ENCODE data around the gene SLC35G6. TPM values are rescaled to one million over a fixed set of nuclear protein-coding genes. Genes with fewer than 3 reads are reported as not detected.

The SLC35G6 gene
- total and polyA plus RNA-seq, 3 donors from 2014 or later = 1.8 to 3.9 (median 3.9) TPM

- Histone ChIP-seq H3K27me3 (no peaks in the 10 kb centered on the region), H3K4me3 (peak overlapping the region; percentile 19 to 37), H3K9me3 (no peaks in the 10 kb centered on the region), H3K27ac (peak overlapping the region; percentile 31 to 39), H3K4me1 (peaks cover 22% of the 10 kb centered on the region), H3K36me3 (ENCODE audit: low read depth, missing control alignments) (no peaks in the 10 kb centered on the region)
- 31 to 34% methylated on average over 44 to 47 of the region's 48 CpGs for WGBS, 2 donors
- peak; percentile 72 for DNase-seq
- intact Hi-C loops (cut with DNase I; ENCODE audit: low total_unique reads) = no loop called here
- TF ChIP-seq CTCF (IDR thresholded peaks at IDR 0.05) (no peak), POLR2A (IDR thresholded peaks at IDR 0.05) (no peak)
These were observed 43.2 kb upstream of the SLC35G6 start for GRCh38 chr17:7437950-7438614.

GRCh38 chr17:7438656-7439460 is 42.4 kb upstream of the SLC35G6 start:
- intact Hi-C loops (cut with DNase I; ENCODE audit: low total_unique reads) = no loop called here
- no peak for TF ChIP-seq CTCF (IDR thresholded peaks at IDR 0.05)
- no peak for TF ChIP-seq POLR2A (IDR thresholded peaks at IDR 0.05)
- H3K27ac ChIP-seq = no peak overlapping the region
- no peaks in the 10 kb centered on the region for H3K9me3 ChIP-seq
- whole genome bisulfite sequencing, 2 donors = 39 to 49% methylated on average over 10 to 11 of the region's 11 CpGs
- peak overlapping the region; percentile 19 to 37 for H3K4me3 ChIP-seq
- no peaks in the 10 kb centered on the region for H3K36me3 ChIP-seq (ENCODE audit: low read depth, missing control alignments)
- peaks cover 22% of the 10 kb centered on the region for H3K4me1 ChIP-seq
- no peak for DNase-seq
- no peaks in the 10 kb centered on the region for H3K27me3 ChIP-seq

DNA sequence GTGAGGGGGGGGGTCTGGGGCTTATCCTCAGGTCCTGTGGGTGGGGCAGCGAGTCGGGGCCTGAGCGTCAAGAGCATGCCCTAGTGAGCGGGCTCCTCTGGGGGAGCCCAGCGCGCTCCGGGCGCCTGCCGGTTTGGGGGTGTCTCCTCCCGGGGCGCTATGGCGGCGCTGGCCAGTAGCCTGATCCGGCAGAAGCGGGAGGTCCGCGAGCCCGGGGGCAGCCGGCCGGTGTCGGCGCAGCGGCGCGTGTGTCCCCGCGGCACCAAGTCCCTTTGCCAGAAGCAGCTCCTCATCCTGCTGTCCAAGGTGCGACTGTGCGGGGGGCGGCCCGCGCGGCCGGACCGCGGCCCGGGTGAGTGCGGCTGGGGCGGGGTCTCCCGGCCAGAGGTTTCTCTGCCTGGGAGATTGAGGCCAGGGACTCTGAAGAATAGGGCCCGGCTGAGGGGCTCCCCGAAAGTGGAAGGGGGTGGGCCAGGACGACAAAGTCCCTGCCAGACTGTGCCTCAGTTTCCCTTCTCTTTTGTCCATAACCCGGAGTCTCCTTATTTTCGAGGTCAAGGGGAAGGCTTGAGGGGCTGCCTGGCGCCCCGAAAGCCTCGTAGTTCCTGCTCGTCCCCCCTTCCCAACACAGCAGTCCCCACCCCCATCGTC is 41.7 kb upstream of the SLC35G6 start, which contains the start of gene FGF11:
FGF11 (plus strand) TSS at position 51 of the 651 bp plus-strand sequence; CDS start at position 160, 109 bp downstream.
- H3K27ac ChIP-seq = no peak within 1 kb of the TSS
- H3K36me3 ChIP-seq (ENCODE audit: low read depth, missing control alignments) = no peaks in the 10 kb centered on the region
- no peak for TF ChIP-seq CTCF (IDR thresholded peaks at IDR 0.05)
- TF ChIP-seq POLR2A (IDR thresholded peaks at IDR 0.05) = no peak
- no peak for DNase-seq
- WGBS, 2 donors = 0 to 2% methylated on average over 9 to 34 of the region's 50 CpGs
- H3K27me3 ChIP-seq = no peaks in the 10 kb centered on the region
- intact Hi-C loops (cut with DNase I; ENCODE audit: low total_unique reads) = no loop called here
- H3K4me3 ChIP-seq = peak within 1 kb of the TSS; percentile 19 to 37
- no peaks in the 10 kb centered on the region for H3K9me3 ChIP-seq
- H3K4me1 ChIP-seq = peaks cover 22% of the 10 kb centered on the region

DNA sequence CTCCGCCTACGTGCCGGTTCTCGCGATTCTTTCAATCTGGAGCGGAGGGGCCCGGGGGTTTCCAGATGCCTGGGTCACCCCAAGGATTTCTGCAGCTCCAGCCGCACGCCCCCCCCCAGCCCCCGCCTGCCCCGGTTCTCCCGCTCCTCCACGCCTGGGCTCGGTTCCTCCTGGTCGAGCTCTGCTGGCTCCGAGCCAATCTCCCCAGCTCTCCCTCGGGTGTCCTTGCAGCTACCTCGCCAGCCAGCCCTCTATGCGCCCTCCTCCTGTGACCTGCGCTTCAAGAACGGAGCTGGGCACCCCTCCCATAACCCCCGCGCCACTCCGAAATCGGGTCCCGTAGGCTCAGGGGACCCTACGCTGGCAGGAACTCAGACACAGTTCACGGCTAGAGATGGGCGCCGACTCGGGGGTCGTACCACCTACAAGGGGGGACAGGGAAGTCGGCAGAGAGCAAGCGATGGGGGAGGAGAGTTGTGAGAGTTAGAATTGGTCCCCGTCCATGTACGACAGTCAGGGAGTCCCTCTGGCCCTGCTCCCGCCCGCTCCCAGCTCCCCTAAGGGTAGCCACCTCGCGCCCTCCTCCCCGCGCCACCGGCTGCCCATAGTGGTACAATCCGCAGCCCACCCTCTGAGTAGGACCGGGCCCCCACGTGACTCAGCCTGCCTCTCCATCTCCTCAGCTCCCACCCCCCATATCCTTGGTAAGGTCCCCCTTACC is 41.0 kb upstream of the SLC35G6 start:
- TF ChIP-seq CTCF (IDR thresholded peaks at IDR 0.05) (no peak), POLR2A (IDR thresholded peaks at IDR 0.05) (no peak)
- Histone ChIP-seq H3K4me3 (peak overlapping the region; percentile 18 to 32), H3K27ac (no peak overlapping the region), H3K27me3 (no peaks in the 10 kb centered on the region), H3K9me3 (no peaks in the 10 kb centered on the region), H3K36me3 (ENCODE audit: low read depth, missing control alignments) (no peaks in the 10 kb centered on the region), H3K4me1 (peaks cover 26% of the 10 kb centered on the region)
- intact Hi-C loops (cut with DNase I; ENCODE audit: low total_unique reads) = no loop called here
- 4% methylated on average over 40 to 46 of the region's 46 CpGs for whole genome bisulfite sequencing, 2 donors
- peak; percentile 77 for DNase-seq

Data from testis (tissue), 3 donors.